Left renal cortex interstitium (tissue), 4 donors: ENCODE data around the gene MCAT. TPM values are rescaled to one million over a fixed set of nuclear protein-coding genes. Genes with fewer than 3 reads are reported as not detected.
"Not testable (repeated sequence)": the region's sequence is repeated elsewhere in the genome, so short reads cannot be mapped to it uniquely, and the experiment has no call there.

Experiments used
- DNase-seq, 4 donors: peaks; one replicate each; pipeline ENCODE4 v3.0.0-alpha.2; 2013; ENCODE audit warnings: low read depth in 4 of 4, low spot score in 2 of 4, missing footprints in 1 of 4
- polyA plus RNA-seq, 4 donors: library from polyadenylated mRNA; unstranded; fragments of 120-200 nt; gene quantifications; one replicate each; pipeline ENCODE4 v1.2.1, GENCODE V29; 2013; ENCODE audit not compliant: insufficient read length in 4 of 4

MCAT gene
- polyA plus RNA-seq, 4 donors: 19.8 to 28.3 (median 24.9) TPM

- no peak for DNase-seq
Observed at GRCh38 chr22:43128928-43129424, 14.2 kb downstream of the MCAT start.

- no peak for DNase-seq
Observed at GRCh38 chr22:43128116-43128515, 15.1 kb downstream of the MCAT start.

GRCh38 chr22:43127166-43127908 lies 15.9 kb downstream of the MCAT start:
- DNase-seq: no peak

GRCh38 chr22:43126501-43127165 lies 16.6 kb downstream of the MCAT start:
- no peak for DNase-seq

- DNase-seq: no peak
Observed at GRCh38 chr22:43118953-43119458, 24.2 kb downstream of the MCAT start.

- no peak for DNase-seq
Observed at GRCh38 chr22:43118024-43118849, 25.0 kb downstream of the MCAT start.

GRCh38 chr22:43116932-43117331 lies 26.3 kb downstream of the MCAT start:
- no peak for DNase-seq

- DNase-seq: no peak
Observed at GRCh38 chr22:43114958-43115357, 28.2 kb downstream of the MCAT start.

GRCh38 chr22:43113526-43114251 lies 29.5 kb downstream of the MCAT start:
- DNase-seq: no peak

- DNase-seq: no peak
Observed at GRCh38 chr22:43110927-43111623, 32.1 kb downstream of the MCAT start.

GRCh38 chr22:43110444-43110926 lies 32.7 kb downstream of the MCAT start, which contains the start of gene BIK:
Gene BIK, plus strand, starts transcription at chr22:43110750. Its CDS starts 13,273 bp downstream, at chr22:43124023.
- no peak for DNase-seq

- no peak for DNase-seq
Observed at GRCh38 chr22:43109921-43110443, 33.2 kb downstream of the MCAT start.

GRCh38 chr22:43109511-43109910 lies 33.7 kb downstream of the MCAT start:
- DNase-seq: no peak

- DNase-seq: no peak
Observed at GRCh38 chr22:43106302-43106701, 36.9 kb downstream of the MCAT start.

GRCh38 chr22:43104950-43105349 lies 38.2 kb downstream of the MCAT start:
- DNase-seq: not testable (repeated sequence)

GRCh38 chr22:43104056-43104625 lies 39.1 kb downstream of the MCAT start:
- not testable (repeated sequence) for DNase-seq

GRCh38 chr22:43101306-43101705 lies 41.9 kb downstream of the MCAT start:
- DNase-seq: no peak

GRCh38 chr22:43100225-43100624 lies 43.0 kb downstream of the MCAT start:
- DNase-seq: no peak

GRCh38 chr22:43099095-43099494 lies 44.1 kb downstream of the MCAT start:
- DNase-seq: no peak
